Activated CD4-positive, alpha-beta T cell treated with anti-CD3 and anti-CD28 coated beads, Interleukin-2, amount 50 U/mL, for 16 hours (primary cell): Measurements from ENCODE around the gene RASGRP2.
"Not testable (repeated sequence)": the region's sequence is repeated elsewhere in the genome, so short reads cannot be mapped to it uniquely, and the experiment has no call there.

Experiments
- DNase-seq: peaks from one replicate; pipeline ENCODE4 v3.0.0-alpha.2; 2020

The RASGRP2 gene

DNA sequence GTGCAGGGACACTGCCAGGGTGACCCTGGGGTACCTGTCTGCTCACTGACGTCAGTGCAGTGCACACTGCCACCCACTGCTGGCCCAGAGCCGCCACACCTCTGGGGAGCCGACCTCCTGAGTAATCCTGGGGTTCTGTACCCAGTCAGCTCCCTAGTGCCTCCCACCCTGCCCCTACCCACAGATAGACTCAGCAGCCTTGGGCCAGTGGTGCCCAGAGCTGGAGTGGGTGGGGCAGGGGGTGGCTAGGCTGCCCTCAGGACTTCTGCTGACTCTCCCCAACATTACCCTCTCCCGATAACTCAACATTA lies 26.7 kb downstream of the RASGRP2 start:
- no peak for DNase-seq

DNA sequence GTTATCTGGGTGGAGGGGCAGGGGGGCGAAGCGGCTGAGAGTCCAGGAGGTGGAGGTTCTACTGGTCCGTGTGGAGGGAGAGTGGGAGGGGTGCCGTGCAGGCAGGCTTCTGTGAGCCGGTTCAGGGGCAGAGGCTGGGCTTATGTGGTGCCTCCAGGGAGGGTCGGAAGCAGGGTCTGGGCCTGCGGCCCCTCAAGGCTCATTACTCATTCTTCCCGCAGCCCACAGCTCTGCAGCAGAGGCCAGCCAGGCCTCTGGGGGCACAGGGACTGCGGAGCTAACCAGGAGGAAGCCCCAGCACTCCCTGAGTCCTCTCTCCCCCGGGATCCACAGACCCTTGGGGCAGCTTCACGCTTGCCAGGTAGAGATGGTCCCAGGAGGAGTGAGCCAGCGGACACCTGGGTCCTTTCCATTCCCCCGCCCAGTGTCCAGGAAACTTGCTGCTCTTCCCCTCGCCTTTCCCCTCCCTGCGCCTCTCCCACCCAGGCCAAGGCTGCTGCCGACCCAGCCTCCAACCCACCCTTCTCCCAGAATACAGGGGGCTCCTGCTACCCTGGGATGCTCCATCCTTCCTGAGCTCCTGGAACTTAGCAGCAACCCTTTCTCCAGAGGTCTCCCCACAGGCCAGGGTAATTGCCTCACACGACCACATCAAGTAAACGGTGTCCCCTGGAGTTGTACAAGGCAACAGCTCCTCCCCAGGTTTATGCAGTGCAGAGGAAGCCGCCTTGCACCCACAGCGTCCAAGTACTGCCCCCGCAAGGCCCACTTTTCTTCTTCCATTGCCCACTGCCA lies 27.3 kb downstream of the RASGRP2 start:
- DNase-seq: no peak

GRCh38 chr11:64715756-64716472 lies 28.0 kb downstream of the RASGRP2 start:
- no peak for DNase-seq

DNA sequence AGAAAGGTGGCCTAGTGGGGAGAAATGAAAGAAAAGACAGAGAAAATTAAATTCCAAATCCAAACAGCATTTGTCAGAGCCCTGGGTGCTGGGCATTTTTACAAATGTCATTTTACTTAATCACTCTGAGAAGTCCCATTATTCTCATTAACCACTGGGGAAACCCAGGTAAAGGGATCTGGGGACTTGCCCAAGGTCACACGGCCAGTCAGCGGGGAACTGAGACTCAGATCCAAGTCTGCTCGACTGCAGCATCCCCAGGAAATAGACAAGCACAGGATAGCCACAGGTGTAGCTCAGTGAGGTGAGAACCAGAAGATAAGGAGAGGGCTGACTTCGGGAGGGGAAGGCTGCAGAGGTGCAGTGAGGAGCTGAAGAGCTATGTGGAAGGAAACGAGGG lies 28.8 kb downstream of the RASGRP2 start:
- DNase-seq: no peak

- no peak for DNase-seq
Observed at GRCh38 chr11:64714666-64715065, 29.3 kb downstream of the RASGRP2 start.

- no peak for DNase-seq
Observed at GRCh38 chr11:64713781-64714363, 30.1 kb downstream of the RASGRP2 start.

GRCh38 chr11:64713016-64713707 lies 30.8 kb downstream of the RASGRP2 start:
- DNase-seq: no peak

GRCh38 chr11:64712430-64713015 lies 31.4 kb downstream of the RASGRP2 start:
- no peak for DNase-seq

DNA sequence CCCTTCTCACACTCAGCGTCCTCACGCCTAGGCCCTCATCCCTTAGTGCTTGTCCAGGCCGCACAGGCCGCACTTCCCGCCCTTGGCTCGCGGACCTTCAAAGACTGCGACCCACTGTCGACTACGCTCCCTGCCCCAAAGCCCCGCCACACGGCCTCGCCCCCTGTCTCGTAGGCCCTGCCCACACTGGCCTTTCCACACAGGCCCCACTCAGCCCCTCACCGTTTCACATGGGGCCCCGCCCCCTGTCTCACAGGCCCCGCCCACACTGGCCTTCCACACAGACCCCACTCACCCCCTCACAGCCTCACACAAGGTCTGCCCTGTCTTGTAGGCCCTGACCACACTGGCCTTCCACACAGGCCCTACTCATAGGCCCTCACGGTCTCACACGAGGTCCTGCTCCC lies 32.0 kb downstream of the RASGRP2 start:
- no peak for DNase-seq

DNA sequence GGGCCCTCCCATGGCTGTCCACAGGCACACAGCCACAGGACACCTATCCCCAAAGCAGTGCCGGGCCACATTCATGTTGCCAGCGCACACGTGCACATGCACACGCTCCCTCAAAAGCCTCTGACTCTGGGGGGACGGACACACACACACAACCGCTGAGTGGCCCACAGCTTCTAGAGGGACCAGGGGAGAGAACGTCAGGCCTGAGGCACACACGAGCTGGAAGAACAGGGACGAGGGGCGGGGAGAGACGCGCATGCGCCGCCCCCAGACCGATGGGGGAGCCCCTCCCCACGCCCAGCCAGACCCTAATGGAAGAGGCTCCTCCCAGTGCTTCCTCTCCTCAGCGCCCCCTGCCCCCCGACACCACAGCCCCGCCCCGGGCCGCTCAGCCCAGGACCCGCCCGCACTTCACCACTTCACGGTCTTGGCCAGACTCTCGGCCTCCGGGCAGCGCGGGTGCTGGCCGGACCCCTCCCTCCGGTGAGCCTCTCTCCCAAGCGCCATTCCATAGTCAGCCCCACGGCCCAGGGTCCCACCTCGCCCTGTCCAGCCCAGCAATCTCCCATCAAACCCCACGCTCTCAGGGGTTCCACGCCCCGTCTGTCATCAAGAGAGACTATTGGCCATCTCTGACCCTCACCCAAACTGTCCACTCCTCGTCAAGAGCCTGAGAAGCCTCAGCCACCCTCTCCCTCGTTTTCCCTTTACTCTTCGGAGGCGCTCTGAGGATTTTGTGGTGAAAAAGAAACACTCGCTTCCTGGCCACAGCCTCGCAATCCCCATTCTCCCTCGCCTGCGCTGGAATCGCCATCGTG lies 32.6 kb downstream of the RASGRP2 start:
- DNase-seq: no peak

GRCh38 chr11:64710418-64711137 lies 33.4 kb downstream of the RASGRP2 start:
- no peak for DNase-seq

GRCh38 chr11:64705501-64705900 lies 38.4 kb downstream of the RASGRP2 start:
- no peak for DNase-seq

GRCh38 chr11:64703048-64703447 lies 40.9 kb downstream of the RASGRP2 start:
- no peak for DNase-seq

DNA sequence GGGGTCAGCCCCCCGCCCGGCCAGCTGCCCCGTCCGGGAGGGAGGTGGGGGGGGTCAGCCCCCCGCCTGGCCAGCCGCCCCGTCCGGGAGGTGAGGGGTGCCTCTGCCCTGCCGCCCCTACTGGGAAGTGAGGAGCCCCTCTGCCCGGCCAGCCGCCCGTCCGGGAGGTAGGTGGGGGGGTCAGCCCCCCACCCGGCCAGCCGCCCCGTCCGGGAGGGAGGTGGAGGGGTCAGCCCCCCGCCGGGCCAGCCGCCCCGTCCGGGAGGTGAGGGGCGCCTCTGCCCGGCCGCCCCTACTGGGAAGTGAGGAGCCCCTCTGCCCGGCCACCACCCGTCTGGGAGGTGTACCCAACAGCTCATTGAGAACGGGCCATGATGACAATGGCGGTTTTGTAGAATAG lies 42.0 kb downstream of the RASGRP2 start:
- DNase-seq: not testable (repeated sequence)

GRCh38 chr11:64698427-64698826 lies 45.5 kb downstream of the RASGRP2 start:
- no peak for DNase-seq

GRCh38 chr11:64697663-64698375 lies 46.1 kb downstream of the RASGRP2 start:
- no peak for DNase-seq

- DNase-seq: no peak
Observed at GRCh38 chr11:64696045-64696444, 47.9 kb downstream of the RASGRP2 start.

DNA sequence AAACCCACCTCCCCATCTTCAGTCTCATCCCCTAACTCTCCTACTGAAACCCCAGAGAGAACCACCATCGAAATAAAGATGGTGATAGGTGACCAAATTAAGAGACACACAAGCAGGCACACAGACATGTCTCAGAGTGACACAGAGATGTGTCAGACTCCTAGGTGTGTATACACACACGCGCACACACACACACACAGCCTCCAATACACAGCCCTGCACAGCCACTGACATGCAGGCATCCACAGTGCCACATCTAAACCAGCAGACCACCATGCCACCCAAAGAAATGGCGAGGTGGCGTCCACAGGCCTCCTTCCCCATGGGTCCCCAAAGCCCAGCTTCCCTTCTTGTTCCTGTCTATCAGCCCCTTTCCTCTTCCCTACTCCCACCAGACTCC lies 48.4 kb downstream of the RASGRP2 start:
- no peak for DNase-seq

DNA sequence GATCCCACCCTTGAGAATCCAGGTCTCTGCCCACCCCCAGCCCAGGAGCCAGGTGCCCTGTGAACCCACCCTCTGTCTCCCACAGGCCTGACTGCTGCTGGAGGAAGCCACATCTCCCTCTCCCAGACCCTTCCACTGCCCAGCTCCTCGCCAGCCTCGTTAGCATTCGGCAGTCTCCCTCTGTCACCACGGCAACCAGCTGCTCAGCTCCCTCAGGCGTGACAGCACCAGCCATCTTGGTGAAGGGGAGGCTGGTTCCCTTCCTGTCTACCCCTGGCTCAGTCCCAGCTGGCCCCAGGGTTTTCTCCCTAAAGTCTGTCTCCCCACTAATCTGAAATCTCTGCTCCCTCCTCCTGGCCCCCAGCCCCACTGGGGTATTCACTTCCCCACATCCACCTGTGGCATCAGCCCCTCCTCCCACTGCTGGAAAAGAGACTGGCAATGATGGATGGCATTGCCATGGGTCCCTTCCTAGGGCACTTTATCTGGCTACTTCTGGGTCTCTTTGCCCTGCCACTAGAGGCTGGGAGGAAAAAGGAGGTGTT lies 49.0 kb downstream of the RASGRP2 start:
- DNase-seq: no peak

- no peak for DNase-seq
Observed at GRCh38 chr11:64694026-64694755, 49.8 kb downstream of the RASGRP2 start.
